ENCODE results near the gene COL4A1.

Gene COL4A1

GRCh38 chr13:110272651-110273050 lies 34.3 kb downstream of the COL4A1 start:
- DNase-seq: no peak

- DNase-seq: no peak
Observed at GRCh38 chr13:110272227-110272626, 34.7 kb downstream of the COL4A1 start.

GRCh38 chr13:110271313-110271712 lies 35.6 kb downstream of the COL4A1 start:
- no peak for DNase-seq

GRCh38 chr13:110270507-110270906 lies 36.5 kb downstream of the COL4A1 start:
- no peak for DNase-seq

GRCh38 chr13:110269509-110270185 lies 37.3 kb downstream of the COL4A1 start:
- DNase-seq: no peak

- DNase-seq: no peak
Observed at GRCh38 chr13:110268576-110269185, 38.3 kb downstream of the COL4A1 start.

GRCh38 chr13:110268061-110268460 lies 38.9 kb downstream of the COL4A1 start:
- no peak for DNase-seq

- DNase-seq: no peak
Observed at GRCh38 chr13:110266983-110267382, 40.0 kb downstream of the COL4A1 start.

- DNase-seq: no peak
Observed at GRCh38 chr13:110266431-110266809, 40.5 kb downstream of the COL4A1 start.

- no peak for DNase-seq
Observed at GRCh38 chr13:110265682-110266430, 41.1 kb downstream of the COL4A1 start.

- DNase-seq: no peak
Observed at GRCh38 chr13:110265341-110265681, 41.6 kb downstream of the COL4A1 start.

GRCh38 chr13:110264685-110265275 lies 42.2 kb downstream of the COL4A1 start:
- DNase-seq: no peak

- DNase-seq: no peak
Observed at GRCh38 chr13:110263888-110264287, 43.1 kb downstream of the COL4A1 start.

- DNase-seq: no peak
Observed at GRCh38 chr13:110263404-110263803, 43.6 kb downstream of the COL4A1 start.

GRCh38 chr13:110262508-110263291 lies 44.3 kb downstream of the COL4A1 start:
- DNase-seq: no peak

- no peak for DNase-seq
Observed at GRCh38 chr13:110262082-110262436, 44.9 kb downstream of the COL4A1 start.

GRCh38 chr13:110261166-110262081 lies 45.5 kb downstream of the COL4A1 start:
- no peak for DNase-seq

GRCh38 chr13:110259651-110260050 lies 47.3 kb downstream of the COL4A1 start:
- no peak for DNase-seq

GRCh38 chr13:110258876-110259631 lies 47.9 kb downstream of the COL4A1 start:
- DNase-seq: no peak

GRCh38 chr13:110257408-110257807 lies 49.5 kb downstream of the COL4A1 start:
- DNase-seq: no peak
